ENCODE measurements around the gene GALNT18.

DNA sequence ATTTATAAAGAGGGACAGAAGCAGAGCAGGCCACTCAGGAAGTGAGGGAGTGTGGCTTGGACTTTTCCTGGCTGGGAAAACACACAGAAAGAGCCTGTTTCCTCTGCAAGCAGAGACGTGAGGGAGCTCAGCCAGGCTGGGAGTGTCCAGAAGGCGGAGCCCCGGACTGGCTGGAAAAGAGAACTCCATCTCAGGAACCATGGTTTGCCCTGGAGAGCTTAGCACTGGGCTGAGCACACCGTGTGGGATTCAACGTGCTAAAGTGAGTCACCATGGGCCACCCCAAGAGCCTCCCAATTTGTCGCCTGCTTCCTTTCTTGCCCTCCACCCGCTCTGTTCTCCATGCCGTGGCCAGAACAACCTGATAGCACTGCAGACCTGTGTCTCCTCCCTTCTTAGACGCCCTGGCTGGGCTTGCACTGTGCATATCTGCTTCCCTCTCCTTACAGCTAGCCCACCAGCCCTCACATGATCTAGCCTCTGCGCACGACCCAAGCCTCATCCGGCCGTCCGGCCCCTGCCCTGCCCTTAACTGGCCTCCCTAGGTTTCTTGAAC is 51.8 kb downstream of the GALNT18 start:
- TF ChIP-seq, protein P1, sequence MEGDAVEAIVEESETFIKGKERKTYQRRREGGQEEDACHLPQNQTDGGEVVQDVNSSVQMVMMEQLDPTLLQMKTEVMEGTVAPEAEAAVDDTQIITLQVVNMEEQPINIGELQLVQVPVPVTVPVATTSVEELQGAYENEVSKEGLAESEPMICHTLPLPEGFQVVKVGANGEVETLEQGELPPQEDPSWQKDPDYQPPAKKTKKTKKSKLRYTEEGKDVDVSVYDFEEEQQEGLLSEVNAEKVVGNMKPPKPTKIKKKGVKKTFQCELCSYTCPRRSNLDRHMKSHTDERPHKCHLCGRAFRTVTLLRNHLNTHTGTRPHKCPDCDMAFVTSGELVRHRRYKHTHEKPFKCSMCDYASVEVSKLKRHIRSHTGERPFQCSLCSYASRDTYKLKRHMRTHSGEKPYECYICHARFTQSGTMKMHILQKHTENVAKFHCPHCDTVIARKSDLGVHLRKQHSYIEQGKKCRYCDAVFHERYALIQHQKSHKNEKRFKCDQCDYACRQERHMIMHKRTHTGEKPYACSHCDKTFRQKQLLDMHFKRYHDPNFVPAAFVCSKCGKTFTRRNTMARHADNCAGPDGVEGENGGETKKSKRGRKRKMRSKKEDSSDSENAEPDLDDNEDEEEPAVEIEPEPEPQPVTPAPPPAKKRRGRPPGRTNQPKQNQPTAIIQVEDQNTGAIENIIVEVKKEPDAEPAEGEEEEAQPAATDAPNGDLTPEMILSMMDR (conservative IDR thresholded peaks at IDR 0.05) = no peak
- TF ChIP-seq EZH2 (IDR thresholded peaks at IDR 0.05; ENCODE audit: low read depth) = no peak
